Left ventricle myocardium inferior (tissue), 1 donor: Measurements from ENCODE around the gene SLC38A1. TPM values are rescaled to one million over a fixed set of nuclear protein-coding genes. Genes with fewer than 3 reads are reported as not detected.

Experiments used
- DNase-seq: peaks from one replicate; pipeline ENCODE4 v3.0.0-alpha.2; 2020
- H3K27ac ChIP-seq: fragments of 200-600 bp; replicated peaks from 2 replicates; pipeline ENCODE4 v1.8.0; 2021
- H3K27me3 ChIP-seq: fragments of 200-600 bp; 2 replicates; pipeline ENCODE4 v1.8.0; 2021; ENCODE audit warnings: low read depth
- H3K36me3 ChIP-seq: fragments of 200-600 bp; 2 replicates; pipeline ENCODE4 v1.8.0; 2021
- H3K4me1 ChIP-seq: fragments of 200-600 bp; 2 replicates; pipeline ENCODE4 v1.8.0; 2021
- H3K4me3 ChIP-seq: fragments of 200-600 bp; 2 replicates; pipeline ENCODE4 v1.8.0; 2021; ENCODE audit warnings: mild to moderate bottlenecking, moderate library complexity
- H3K9me3 ChIP-seq: fragments of 200-600 bp; replicated peaks from 2 replicates; pipeline ENCODE4 v1.8.0; 2021
- intact Hi-C: fragments of 100-400 bp; cut with micrococcal nuclease; formaldehyde crosslinking; loops from one replicate; pipeline ENCODE4 v1.11.0; 2022
- total RNA-seq: library from RNA; stranded (reverse); fragmentation: NEBNext Ultra II Directional; extraction: Animal tissue kit (Norgen Biotek cat#: 25700); gene quantifications from one replicate; pipeline ENCODE4 v1.2.1, GENCODE V29; 2021
- TF ChIP-seq, protein P1 (sequence below): fragments of 200-600 bp; IDR thresholded peaks from 2 replicates; pipeline ENCODE4 v1.8.0; 2021; ENCODE audit warnings: antibody characterized with exemption, mild to moderate bottlenecking, borderline replicate concordance
- donor health status: DM: no; HTN: yes; CAD: no; lungs with severe emphysema.

SLC38A1 gene
- total RNA-seq, 1 donor from 2014 or later, result 134 TPM

DNA sequence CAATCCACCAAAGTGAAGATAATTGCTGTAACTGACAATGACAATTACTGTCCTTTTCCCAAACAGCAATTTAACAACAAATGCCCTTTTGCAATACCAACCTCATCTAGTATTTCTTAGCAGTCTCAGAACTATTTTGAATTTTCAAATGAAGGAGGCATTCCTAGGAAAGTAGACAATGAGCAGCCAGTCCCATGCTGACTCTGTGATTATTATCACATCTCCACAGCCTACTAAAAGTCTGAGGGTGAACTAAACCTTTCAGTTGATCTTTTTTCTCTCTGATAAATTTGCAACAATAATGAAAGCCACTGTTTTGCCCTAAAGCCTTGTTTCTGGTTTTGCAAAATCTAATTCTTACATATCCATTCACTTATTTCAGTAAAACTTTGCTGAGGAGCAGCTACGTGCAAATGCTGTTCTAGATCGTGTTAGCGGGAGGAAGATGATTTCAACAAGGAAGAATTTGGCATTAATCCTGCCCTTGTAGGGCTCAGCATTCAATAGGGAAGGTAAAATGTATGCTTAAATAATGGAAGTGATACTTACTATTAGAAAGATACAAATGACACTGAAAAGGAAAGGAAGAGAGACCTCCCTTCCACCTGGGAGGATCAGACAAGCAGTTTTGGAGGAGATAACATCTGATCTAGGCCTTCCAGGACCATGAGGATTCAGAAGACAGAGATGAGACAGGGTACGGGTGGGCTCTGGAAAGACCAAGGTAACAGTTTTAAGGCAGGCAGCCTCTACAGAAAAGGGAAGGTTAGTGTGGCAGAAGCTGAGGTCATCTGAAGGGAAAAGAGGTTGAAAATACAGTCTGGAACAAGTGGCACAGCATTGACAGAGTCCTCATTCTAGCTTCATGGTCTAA, 47.4 kb downstream of the SLC38A1 start:
- intact Hi-C loops, result no loop called here
- H3K4me1 ChIP-seq, result peaks cover 70% of the 10 kb centered on the region

GRCh38 chr12:46219877-46220655, 48.8 kb downstream of the SLC38A1 start:
- TF ChIP-seq, protein P1, sequence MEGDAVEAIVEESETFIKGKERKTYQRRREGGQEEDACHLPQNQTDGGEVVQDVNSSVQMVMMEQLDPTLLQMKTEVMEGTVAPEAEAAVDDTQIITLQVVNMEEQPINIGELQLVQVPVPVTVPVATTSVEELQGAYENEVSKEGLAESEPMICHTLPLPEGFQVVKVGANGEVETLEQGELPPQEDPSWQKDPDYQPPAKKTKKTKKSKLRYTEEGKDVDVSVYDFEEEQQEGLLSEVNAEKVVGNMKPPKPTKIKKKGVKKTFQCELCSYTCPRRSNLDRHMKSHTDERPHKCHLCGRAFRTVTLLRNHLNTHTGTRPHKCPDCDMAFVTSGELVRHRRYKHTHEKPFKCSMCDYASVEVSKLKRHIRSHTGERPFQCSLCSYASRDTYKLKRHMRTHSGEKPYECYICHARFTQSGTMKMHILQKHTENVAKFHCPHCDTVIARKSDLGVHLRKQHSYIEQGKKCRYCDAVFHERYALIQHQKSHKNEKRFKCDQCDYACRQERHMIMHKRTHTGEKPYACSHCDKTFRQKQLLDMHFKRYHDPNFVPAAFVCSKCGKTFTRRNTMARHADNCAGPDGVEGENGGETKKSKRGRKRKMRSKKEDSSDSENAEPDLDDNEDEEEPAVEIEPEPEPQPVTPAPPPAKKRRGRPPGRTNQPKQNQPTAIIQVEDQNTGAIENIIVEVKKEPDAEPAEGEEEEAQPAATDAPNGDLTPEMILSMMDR, result no peak
- Histone ChIP-seq H3K36me3 (no peaks in the 10 kb centered on the region), H3K9me3 (no peaks in the 10 kb centered on the region), H3K27ac (peak overlapping the region; percentile 18), H3K27me3 (no peaks in the 10 kb centered on the region), H3K4me3 (no peak overlapping the region), H3K4me1 (peaks cover 82% of the 10 kb centered on the region)
- intact Hi-C loops, result no loop called here
- DNase-seq, result no peak

More for the DNA sequence above, 47.4 kb downstream of the SLC38A1 start:
- no peak overlapping the region for H3K4me3 ChIP-seq
- no peaks in the 10 kb centered on the region for H3K27me3 ChIP-seq
- no peaks in the 10 kb centered on the region for H3K9me3 ChIP-seq
- TF ChIP-seq, protein P1, result no peak
- no peak for DNase-seq
- H3K36me3 ChIP-seq, result no peaks in the 10 kb centered on the region
- H3K27ac ChIP-seq, result peak overlapping the region; percentile 57

DNA sequence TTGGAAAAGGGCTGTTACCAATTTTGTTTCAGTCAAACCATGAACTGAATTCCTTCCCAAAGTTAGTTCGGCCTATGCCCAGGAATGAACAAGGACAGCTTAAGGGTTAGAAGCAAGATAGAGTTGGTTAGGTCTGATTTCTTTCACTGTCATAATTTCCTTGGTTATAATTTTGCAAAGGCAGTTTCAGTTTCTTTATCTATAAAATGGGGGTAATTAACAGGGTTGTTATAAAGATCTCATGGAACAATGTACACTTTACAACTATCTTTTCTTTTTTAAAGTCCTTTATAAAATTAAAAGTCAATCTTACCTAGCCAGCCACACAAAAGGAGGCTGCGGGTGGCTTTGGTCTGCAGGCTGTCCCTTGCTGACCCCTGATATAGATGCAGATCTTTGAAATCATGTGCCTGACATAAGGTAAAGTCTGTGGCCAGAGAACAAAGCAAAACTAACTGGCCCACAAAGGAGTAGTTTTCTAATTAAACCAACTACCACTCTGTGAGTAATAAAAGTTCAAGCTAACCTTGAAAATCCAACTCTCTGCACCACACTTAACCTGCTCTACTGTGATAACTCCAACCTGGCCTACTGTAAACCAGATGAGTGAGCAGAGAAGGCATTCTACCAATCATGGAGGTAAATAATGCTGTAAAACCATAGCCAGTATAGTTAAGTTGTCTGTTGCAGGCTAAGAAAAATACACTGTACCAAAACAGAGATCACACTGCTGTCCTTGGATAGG, 49.5 kb downstream of the SLC38A1 start:
- Histone ChIP-seq H3K27ac (peak overlapping the region; percentile 18), H3K4me3 (no peak overlapping the region), H3K9me3 (no peaks in the 10 kb centered on the region), H3K27me3 (no peaks in the 10 kb centered on the region), H3K36me3 (no peaks in the 10 kb centered on the region), H3K4me1 (peaks cover 81% of the 10 kb centered on the region)
- no peak for DNase-seq
- intact Hi-C loops, result no loop called here
- TF ChIP-seq, protein P1, result no peak

DNA sequence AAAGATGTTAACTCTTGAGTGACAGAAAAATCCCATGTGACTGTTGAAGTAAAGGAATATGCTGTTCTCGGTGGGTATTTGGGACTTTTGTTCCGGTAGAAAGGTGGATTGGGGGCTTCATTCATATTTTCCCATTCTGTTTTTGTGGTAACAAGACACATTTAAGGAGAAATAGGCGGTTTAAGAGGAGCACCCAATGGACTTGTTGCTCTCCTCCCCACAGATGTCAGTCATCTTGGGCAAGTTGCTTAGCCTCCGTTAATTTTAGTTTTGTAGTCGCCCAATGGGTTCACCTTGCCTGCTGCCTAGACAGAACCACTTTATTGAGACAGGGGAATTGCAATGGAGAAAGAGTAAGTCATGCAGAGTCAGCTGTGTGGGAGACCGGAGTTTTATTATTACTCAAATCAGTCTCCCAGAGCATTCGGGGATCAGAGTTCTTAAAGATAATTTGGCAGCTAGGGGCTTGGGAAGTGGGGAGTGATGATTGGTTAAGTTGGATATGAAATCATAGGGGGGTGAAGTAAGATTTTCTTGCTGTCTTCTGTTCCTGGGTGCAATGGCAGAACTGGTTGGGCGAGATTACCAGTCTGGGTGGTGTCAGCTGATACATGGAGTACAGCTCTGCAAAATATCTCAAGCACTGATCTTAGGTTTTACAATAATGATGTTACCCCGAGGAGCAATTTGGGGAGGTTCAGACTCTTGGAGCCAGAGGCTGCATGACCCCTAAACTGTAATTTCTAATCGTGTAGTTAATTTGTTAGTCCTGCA, 50.3 kb downstream of the SLC38A1 start:
- peaks cover 76% of the 10 kb centered on the region for H3K4me1 ChIP-seq
- intact Hi-C loops, result no loop called here
- H3K27ac ChIP-seq, result no peak overlapping the region
- no peak for DNase-seq
- TF ChIP-seq, protein P1, result no peak
- H3K4me3 ChIP-seq, result no peak overlapping the region
- H3K36me3 ChIP-seq, result no peaks in the 10 kb centered on the region
- H3K9me3 ChIP-seq, result no peaks in the 10 kb centered on the region
- H3K27me3 ChIP-seq, result no peaks in the 10 kb centered on the region
